GM21367 (cell line): ENCODE results near the gene PARL.
"Not testable (repeated sequence)": the region's sequence is repeated elsewhere in the genome, so short reads cannot be mapped to it uniquely, and the experiment has no call there.

ENCODE experiments used
- ATAC-seq: cut with Tn5 transposase; IDR thresholded peaks from one replicate; pipeline ENCODE4 v1.9.1; 2021; ENCODE audit not compliant: unreplicated experiment

The PARL gene

GRCh38 chr3:183792976-183793375 is 91.7 kb downstream of the PARL start:
- ATAC-seq, result no peak

- no peak for ATAC-seq
Measured at GRCh38 chr3:183790700-183791099, 94.0 kb downstream of the PARL start.

- ATAC-seq, result no peak
Measured at GRCh38 chr3:183789826-183790225, 94.9 kb downstream of the PARL start.

- not testable (repeated sequence) for ATAC-seq
Measured at GRCh38 chr3:183784503-183784902, 100.2 kb downstream of the PARL start.

- no peak for ATAC-seq
Measured at GRCh38 chr3:183782576-183783276, 102.0 kb downstream of the PARL start.

GRCh38 chr3:183781246-183781645 is 103.4 kb downstream of the PARL start:
- no peak for ATAC-seq

- no peak for ATAC-seq
Measured at GRCh38 chr3:183779896-183780465, 104.7 kb downstream of the PARL start.
